Muscle of back (tissue), 11 donors: ENCODE data around the gene DENND5A. TPM values are rescaled to one million over a fixed set of nuclear protein-coding genes. Genes with fewer than 3 reads are reported as not detected.
A peak's percentile ranks its signal among the peaks of the same experiment; 100 is the strongest.

Source experiments
- DNase-seq, 3 donors: peaks; one replicate each; pipeline versions ENCODE4 v3.0.0 to v3.0.0-alpha.2; 2013
- polyA plus RNA-seq, 10 donors: library from polyadenylated mRNA; unstranded; fragments of 120-200 nt; gene quantifications; one replicate each; pipeline ENCODE4 v1.2.1, GENCODE V29; 2013; ENCODE audit not compliant: insufficient read length in 10 of 10

DENND5A gene
- polyA plus RNA-seq, 10 donors, result 63.7 to 89.4 (median 72.1) TPM

DNA sequence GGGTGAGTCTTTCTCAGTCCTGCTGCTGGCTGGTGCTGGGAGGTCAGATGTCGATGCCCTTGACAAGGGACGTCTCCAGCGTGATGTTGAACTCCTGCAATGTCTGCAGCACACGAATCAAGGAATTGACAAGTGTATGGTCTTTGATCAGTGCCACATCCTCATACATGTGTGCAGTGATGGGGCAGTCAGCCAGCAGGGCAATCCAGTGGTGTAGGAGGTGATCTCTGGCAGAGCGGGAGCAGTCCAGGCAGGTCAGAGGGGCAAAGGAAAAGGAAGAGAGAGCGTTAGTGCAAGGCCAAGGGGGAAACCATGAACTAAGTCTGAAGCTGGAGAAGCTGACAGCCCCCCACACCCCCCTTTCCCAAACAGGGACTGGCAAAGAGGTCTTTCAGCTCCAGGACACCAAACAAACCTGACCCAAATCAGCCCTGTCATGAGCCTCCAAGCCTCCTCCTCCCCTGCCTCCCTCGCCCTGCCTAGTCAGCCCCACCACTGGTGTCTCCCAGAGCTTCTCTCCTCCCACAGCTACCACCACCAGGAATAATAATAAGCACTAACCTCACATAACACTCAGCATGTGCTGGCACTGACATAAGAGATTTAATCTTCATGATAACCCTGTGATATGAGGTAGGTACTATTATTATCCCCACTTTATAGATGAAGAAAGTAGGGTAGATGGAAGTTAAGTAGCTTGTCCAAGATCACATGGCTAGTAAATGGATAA lies 125.4 kb downstream of the DENND5A start:
- no peak for DNase-seq

DNA sequence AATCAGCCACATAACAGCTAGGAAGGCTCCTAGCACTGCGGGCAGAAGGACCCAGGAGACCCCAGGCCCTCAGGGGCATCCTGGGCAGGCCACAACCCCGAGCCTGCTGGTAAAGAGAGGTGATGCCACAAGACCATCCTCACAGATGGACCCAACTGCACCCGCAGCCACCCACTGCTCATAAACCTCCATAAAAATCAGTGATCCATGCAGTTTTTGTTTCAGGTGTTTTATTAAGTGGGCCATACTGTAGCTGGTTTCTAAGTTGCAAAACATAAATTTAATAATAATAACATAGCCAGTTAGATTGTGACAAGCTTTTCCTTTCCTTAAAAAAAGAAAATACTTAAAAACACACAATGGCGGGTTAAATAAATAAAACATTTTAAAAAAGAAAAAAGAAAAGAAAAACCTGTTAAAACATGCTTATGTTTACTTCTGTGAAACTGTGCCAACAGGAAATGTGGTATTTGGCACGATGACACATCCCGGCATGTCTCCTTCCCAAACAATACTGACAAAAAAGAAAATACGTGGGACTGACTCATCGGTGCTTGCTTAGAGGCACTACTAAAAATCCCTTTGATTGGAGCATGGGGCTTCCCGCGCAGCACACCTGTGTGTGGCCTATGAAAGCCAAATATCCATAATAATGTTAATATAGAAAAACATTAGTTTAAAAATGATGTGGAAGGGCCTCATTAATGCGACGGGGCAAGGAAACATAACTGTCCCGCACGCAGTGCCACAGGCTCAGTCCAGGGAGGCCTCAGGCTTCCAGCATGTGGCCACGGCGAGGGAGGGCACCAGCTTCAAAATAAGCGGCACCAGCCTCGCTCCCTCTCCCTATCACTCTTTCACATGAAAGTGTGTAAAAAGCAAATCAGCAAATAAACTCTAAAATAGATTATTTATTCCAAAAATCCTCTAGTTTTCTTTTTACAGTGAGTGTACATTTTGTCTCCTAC lies 126.3 kb downstream of the DENND5A start:
- peak in 1 of 3 donors; percentile 39 for DNase-seq

DNA sequence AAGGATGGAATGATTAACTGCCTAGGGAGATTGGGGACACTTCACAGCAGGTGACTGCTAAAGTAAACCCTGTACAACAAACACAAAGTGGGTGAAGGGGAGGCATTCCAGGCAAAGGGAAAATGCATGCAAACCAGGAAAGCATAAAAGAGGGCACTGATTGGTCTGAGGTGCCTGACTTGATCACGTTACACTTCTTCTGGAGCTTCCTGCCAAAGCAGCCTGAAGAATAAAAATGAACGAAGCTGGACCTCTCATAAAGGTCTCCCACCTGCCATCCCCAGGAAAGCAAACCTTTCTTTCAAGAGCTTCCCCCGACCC lies 127.1 kb downstream of the DENND5A start:
- no peak for DNase-seq

DNA sequence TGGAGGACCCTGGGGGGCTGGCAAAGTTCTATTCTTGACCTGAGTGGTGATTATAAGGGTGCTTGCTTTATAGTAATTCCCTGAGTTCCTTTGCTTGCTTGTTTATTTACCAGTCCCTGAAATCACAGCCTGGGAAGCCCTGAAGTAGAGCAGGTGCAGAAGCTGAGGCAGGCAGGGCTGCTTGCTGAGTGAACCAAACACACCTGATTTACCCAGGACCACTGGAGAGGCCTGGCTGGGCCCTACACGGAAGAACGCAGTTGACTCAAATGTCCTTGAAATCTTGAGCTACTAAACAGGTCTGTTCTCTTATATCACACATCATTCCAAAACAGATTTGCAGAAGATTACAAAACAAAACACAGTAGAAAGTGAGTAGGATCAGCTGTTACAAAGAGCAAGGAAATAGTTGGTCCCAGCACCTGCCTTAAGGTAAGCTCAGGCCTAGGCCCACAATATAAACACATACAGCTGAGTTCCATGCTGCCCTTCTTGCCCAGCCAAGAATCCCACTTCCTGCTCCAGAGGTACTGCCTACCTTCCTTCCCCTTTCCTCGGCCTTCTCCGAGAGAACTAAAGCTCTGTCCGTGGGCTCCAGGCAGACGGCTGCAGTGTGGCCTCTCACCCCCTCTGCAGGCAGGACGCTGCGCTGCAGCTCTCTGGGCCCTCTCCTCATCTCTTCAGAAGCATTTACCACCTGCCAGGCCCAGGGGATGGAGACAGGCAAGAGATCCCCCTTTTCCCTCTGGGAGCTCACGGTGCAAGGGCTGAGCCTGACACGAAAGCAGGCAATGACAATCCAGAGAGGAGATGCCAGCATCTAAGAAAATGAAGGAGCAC lies 127.6 kb downstream of the DENND5A start:
- DNase-seq, result peak; percentile 51 to 85 (median 79)

DNA sequence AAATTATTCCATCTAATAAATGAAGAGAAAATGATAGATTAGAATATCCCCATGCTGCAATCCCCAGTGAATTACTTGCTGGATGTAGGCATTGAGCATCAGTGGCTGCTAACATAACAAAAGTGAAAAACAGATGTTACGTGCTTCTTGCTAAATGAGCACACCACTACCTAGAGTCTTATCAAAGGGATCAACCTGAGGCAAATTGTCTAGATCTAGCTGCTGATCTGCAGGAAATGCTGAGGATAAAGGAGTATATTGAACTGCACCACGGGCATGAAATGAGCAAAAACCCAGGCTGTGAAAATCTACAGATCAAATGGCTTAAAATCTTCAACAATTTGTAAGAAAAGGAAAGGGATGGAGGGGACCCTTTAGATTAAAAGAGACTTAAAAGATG lies 128.4 kb downstream of the DENND5A start:
- no peak for DNase-seq

DNA sequence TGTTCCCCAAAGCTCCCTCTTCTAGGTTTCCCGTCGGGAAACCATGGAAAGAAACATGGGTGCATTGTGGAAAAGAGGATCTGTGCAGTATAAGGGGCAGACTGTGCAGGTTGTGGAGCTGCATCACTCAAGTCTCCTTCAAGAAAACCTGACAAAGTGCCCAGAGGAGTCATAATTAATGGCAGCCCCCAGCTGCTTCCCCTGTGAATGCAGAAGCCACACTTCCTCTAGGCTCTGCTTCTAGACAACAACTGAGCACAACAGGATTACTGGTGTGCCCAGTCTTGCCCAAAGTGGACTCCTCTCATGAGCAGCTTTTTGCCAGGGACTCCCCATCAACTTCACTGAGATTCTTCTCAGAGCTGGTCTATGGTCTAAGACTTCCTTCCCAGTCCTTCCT lies 131.2 kb downstream of the DENND5A start:
- no peak for DNase-seq

DNA sequence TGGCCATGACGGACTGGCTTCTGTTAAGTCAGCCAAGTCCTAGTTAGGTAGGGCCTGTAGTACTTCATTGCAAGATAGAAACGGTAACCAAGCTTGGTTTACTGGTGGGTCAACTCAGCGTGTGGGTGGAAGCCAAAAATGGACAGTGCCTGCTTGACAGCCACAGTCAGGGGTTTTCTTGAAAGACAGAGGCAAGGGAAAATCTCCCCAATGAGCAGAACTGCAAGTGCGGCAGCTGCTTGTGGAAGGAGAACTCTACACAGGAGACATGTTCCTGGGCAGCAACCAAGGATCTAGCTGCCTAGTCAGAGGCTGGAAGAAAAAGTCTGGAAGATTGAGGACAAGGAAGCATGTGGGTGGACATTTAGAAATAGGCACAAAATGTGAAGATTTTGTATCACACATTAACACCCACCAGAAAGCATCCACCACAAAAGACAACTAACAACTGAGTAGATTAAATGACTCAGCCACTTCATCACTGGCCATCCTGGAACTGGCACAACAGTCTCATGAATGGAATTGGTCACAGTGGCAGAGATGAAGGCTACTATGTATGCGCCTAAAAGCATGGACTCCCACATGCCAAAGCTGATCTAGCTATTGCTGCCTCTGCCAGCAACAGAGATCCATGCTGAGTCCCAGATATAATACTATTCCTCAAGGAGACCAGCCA lies 132.8 kb downstream of the DENND5A start:
- no peak for DNase-seq

DNA sequence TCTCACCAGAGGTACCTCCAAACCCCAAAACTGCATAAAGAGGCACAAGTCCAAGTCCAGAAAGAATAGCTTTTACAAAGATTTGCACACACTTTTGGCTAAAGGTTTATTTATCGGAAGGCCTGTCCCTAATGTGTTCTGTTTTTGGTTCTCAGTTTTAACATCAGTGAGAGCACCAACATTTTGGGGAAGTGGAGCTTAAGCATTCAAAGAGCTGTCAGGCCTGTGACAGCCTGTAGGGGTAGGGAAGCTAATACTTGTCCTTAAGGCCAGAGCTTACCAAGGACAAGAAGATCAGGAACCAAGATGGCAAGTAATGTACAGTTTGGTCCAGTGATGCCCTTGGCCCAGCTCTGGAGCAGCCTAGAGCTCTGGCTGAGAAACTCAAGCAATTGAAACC lies 134.9 kb downstream of the DENND5A start:
- no peak for DNase-seq

DNA sequence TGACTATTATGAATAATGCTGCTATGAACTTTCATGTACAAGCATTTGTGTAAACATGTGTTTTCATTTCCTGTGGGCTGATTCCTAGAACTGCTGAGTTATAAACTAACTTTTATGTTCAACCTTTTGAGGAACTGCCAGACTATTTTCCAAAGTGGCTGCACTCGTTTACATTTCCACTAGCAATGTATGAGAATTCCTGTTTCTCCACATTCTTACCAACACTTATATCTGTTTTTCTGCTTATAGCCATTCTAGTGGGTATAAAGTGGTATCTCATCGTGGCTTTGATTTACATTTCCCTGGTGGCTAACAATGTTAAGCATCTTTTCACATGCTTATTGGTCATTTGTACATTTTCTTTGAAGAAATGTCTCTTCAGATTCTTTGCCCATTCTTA lies 138.5 kb downstream of the DENND5A start:
- no peak for DNase-seq

DNA sequence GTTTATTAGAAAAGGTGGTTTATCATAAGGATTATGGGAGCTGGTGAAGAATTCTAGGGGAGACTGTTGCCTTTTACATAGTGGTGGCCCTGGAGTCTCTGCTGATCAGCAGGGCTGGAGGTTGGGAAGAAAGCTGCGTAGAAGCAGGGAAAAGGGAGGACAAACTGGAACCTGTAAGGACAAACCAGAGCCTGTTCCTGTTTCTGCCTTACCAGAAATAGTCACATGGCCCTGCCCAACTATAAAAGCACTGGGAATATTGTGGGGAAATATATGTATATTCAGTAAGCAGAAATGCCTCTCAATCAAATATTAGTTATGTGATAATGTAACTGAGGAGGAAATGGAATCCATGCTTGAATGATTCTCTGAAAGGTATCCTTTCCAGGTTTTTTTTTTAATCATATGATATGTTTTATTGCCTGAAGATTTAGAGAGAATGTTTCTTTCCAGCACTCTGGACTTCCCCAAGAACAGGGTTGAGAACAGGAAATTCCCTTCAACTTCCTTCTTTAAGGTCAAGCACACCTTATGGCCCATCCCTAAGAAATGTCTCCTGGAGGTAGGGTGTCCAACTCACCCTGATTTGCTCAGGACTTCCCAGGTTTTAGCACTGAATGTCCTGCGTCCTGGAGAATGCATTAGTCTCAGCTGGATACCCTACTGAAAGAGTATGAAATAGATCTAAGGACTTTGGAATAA lies 139.8 kb downstream of the DENND5A start:
- no peak for DNase-seq

DNA sequence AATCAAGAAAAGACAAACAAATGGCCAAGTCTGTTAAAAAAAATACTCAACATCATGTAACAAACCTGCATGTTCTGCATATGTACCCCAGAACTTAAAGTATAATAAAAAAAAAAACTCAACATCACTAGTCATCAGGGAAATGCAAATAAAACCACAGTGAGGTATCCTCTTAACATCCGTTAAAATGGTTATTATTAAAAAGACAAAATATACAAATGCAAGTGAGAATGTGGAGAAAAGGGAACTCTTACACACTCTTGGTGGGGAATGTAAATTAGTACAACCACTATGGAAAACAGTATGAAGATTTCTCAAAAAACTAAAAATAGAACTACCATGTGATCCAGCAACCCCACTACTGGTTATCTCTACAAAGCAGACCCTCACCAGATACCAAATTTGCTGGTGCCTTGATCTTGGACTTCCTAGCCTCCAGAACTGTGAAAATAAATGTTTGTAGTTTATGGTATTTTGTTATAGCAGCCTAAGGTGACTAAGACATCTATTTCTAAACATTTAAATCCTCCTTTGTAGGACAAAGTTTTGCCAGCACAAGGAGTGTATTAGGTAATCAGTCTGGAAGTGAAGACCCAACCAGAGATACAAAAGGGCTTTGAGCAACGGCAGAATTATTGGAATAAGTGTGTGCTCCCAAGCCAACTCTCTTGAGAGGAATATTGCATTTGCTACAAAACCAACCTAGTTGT lies 141.4 kb downstream of the DENND5A start:
- DNase-seq, result no peak

DNA sequence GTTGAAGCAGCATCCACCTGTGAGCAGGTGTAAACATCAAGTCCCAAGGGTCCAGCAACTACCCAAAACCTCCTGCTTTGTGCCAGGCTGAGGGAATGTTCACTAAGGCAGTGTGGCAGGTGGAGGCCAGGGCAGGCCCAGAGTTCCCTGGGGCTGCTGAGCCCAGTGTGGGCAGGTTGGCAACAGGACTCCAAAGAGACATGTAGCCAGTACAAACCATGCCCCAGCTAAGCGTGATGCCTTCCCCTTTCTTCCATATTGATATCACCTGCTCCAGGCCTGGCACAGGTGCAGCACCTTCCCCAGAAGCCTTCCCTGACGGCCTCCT lies 143.7 kb downstream of the DENND5A start:
- no peak for DNase-seq

DNA sequence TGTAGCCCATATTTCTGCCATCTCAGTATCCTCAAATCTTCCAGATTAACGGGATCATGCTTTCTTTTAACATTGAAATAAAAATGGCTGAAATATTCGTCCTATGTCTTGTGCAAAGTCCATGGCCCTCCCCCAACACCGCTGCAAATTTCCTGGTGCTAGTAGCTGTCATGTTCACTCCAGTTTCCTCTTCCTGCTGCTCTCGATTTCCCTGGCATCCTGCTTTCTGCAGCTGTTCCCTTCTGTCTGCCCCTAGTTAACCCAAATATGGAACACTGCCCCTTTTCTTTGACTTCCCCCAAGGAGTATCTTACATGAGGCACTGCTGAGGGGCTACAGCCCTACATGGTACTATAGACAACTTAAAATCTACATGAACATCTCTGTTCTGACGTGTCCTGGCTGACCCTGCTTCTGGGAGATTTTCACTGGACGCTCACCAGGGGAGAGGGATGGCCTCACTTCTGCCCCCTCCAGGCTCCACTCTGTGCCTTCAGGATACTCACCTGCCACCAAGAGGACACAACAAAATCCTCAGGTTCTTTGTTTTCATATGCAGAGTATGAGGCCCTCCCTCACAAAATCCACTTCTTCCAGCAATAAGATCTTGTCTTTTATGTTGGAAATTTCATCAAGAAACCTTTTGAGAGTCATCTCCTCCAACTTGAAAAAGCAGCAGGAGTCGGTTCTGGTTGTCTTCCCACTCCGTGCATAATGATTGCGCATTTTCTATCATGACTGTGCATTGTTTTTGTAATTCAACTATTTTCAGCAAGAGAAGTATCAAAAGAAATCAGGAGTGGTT lies 144.3 kb downstream of the DENND5A start:
- DNase-seq, result peak in 1 of 3 donors; percentile 36

DNA sequence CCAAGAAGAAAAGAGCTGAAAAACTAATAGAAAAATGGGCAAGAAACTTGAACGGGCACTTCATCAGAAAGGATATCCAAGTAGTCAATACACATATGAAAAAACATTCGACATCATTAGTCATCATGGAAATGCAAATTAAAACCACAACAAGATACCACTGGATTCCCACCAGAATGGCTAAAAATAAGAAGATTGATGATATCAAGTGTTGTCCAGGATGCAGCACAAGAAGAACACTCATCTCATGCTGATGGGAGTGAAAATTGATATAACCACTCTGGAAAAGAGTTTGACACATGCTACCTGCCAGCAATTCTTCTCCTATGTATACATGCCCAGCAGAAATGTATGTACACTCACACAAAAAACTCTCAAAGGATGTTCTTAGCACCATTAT lies 146.9 kb downstream of the DENND5A start:
- no peak for DNase-seq

DNA sequence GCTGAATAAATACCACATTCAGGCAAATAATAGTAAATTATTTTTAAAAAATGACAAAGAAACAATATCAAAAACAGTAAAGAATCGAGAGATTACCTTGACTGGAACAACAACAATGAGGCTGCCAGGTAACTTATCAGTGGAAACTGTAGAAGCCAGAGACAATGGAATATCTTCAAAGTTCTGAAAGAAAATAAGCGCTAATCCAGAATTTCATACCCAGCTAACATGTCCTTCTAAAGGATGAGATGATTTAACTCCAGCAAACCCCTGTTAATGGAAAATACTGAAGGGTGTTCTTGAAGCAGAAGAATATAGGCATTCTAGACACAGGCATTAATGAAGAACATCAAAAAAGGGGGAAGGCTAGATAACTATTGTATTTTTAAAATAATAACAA lies 153.1 kb downstream of the DENND5A start:
- no peak for DNase-seq

DNA sequence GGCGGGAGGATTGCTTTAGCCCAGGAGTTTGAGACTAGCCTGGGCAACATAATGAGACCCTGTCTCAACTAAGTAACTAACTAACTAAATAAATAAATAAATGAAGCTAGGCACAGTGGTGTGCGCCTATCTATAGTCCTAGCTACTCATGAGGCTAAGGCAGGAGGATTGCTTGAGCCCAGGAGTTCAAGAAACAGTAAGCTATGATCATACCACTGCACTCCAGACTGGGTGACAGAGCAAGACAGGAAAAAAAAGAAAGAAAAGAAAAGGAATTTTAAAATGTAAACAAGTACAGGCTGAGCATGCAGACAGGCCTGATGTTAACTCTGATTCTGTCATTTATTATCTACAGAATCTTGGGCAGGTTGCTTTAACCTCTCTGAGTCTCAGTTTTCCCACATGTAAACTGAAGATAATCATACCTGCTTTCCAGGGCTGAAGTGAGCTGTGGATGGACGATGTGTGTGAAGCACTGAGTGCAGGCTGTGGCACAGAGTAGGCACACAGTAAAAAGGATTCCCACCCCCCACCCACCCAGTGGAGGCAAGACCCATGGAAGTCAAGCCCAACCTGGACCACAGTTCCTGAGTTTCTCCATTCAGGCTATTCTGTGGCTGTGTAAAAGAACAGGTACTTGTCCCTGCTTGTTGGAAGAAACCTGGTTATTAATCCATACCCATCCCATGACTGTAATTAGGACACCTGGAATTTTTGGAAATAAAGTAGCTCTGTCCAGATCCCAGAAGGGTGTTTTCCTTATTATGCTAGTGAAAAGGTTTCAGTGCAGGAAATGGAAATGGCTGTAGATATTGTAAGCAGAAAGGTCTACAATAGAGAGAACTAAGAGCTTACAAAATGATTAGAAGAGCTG lies 155.1 kb downstream of the DENND5A start:
- DNase-seq, result no peak

DNA sequence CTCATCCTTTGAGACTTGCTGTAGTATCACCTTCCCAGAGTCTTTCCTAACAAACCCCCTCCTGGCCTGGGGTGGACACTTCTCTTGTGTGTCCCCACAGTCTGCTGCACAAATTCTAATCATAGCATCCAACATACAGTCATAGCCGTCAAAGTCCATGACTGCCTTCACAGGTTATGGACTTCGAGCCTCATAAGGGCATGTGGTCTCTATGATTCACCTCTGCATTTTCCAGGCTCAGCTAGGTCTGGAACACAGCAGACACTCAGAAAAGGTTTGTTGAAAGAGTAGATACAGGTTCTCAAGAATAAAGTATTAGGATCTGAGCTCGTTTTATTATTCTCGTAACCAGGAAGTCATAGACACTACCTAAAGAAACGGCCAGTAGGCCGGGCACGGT lies 160.6 kb downstream of the DENND5A start:
- DNase-seq, result no peak

DNA sequence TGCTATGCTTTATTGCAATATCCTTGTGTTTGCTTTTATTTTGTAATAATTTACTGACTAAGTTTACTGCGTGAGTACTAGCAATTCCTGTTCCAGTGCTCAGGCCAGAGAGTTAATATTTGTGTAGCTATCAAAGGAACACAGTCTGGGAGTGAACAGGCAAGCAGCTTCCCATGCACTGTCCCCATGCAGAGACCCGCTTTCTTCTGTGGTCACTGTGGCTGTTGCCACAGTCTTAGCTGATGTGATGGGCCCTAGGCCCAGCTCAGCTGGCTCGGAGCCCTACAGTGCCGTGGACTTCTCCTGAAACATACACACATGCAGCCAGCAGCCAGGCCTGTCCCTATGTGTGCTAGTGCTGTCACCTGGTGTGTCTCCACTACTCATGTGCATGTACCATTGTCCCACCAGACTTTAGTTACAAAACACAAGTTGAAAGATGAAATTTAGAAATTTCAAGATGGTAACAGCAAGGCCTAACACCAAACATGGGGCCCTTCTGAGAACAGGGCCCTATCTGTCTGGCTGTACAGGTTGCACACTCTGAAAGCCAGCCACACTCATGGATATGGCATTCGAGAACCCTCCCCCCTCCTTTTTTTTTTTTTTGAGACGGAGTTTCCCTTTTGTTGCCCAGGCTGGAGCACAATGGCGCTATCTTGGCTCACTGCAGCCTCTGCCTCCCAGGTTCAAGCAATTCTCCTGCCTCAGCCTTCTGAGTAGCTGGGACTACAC lies 161.4 kb downstream of the DENND5A start:
- no peak for DNase-seq
